ENCODE data around the gene STX18.
"Not testable (repeated sequence)": the region's sequence is repeated elsewhere in the genome, so short reads cannot be mapped to it uniquely, and the experiment has no call there.

The STX18 gene

DNA sequence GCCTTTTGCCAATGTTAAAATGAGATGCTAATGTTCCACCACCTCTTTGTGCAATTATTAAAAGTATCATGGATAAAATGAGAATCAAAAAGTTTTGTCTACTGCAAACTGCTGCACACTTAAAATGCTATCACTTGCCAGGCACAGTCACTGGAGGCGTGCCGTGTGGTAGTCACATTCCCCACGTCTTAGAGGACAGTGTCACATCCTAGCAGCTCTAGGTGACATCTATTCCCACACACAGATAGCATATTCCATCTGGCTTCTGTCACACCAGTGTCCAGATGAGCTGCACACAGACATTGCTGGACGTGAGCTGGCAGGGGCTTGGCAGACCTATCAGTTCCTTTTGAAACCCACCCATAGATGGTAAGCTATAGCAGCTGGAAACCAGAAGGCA is 107.9 kb downstream of the STX18 start:
- DNase-seq: no peak

DNA sequence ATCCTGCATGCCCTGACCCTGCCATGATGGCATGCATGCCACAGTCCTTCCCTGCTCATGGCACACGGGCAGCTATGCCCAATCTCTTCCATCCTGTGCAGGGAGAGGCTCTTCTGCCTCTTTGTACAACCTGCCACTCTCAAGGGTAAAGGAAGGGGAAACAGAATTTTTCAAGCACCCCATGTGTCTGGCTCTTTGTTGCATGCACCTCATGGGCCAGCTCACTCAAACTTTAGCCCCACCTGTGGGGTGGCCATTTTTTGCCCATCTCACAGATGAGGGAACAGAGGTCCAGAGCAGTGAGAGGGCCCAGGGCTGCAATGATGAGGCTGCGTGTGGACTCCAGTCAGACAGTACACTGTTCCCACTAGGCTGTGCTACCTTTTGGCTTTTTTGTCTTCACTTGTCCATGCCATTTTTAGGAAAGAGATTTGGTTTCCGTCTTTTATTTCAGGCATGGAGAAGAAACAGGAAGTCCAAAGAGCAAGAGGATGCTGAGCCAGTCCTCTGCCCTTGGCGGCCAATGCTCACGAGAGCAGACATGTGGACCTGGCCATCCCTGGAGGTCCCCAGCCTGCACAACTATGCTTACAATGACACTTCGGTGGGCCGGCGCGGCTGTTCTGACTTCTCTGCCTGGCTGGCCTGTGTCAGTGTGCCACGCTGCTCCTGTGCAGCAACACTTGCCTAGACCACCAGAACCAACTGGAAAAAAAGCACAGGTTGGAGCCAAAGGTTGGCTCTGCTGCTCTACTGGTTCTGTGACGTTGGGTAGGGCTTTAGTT is 109.3 kb downstream of the STX18 start:
- no peak for DNase-seq

DNA sequence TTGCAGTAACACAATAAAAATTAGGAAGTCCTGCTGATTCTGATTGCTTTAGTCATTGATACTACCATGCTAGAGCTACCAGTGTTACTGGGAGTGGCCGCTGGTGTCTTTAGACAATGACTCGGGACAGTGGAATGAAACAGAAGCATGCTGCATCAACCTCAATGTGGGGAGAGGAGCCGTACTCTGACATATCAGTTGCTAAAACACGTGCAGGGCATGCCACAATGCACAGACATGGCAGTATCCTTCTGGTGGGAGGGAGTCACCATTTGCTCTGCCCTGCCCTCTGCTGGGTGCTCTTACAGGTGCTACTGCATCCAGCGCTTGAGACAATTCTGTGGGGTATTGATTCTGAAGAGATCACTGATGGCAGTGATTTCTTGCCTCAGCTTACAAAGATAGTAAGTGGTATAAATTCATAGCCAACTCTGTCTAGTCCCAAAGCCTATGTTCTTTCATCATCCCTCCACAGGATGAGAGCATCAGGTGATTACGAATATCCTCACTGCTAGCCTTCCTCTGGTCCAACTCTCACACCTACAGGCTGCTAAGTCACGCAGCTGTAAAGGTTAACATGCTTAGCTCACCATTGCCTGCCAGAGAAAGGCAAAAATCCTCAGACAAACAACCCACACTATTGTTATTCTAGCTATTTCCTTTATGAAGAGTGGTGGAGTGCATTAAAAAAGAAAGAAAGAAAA is 111.2 kb downstream of the STX18 start:
- DNase-seq: peak; percentile 92

DNA sequence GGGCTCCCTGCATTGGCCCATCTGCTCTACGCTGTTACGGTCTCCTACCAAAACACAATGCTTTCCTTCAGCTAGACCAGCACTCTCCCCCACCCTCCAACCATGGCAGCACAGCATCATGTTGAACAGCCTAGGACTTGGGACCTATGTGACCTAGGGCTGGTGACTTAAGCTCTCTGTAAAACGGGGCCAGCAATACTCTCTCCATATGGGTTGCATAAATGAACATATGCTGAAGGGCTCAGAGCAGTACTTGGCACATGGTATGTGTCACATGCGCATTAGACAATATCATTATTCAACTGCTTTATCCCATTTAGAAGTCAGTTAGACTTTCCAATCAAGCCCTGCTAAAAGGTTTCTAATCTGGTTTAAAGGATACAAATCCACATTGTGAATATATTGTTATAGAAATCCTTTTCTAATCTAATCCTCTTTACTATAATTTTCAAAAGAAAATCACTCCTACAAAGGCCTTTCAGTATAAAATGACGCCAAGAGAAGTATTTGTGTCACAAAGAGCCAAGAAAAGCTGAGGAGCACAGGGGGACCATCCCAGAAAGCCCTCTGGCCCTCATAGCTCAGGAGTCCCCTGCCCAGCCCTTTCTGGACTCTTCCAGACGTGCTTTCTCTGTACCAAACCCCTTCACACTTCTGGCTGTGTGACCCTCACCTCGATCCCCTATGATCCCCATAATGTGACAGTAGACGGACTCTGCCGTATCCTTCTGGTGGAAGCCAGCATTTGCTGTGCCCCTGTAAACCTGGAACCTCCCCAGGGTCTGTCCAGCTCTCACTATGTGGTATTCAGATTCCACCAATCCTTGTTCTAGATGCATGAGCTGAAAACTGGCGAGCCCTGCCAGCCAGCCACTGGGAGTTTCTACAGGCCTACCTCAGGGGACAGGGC is 112.6 kb downstream of the STX18 start:
- DNase-seq: no peak

DNA sequence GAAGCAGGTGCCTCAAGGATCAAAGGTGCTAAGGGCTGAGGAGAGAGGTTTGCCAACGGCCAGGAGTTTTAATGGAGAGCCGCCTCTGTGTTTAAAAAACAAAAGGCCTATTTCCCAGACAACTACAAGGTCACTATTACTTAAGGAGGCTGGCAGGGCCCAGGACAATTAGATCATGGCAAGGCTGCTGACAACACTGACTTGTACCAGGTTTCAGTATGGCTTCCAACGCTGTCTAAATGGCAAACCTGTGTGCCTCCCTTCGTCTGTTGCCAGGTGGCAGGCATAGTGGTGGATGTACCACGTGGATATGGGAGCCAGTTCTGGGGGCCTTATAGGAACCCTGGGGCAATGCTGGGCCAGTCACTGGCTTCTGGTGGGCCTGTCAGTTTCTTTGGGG is 114.0 kb downstream of the STX18 start:
- DNase-seq: no peak

DNA sequence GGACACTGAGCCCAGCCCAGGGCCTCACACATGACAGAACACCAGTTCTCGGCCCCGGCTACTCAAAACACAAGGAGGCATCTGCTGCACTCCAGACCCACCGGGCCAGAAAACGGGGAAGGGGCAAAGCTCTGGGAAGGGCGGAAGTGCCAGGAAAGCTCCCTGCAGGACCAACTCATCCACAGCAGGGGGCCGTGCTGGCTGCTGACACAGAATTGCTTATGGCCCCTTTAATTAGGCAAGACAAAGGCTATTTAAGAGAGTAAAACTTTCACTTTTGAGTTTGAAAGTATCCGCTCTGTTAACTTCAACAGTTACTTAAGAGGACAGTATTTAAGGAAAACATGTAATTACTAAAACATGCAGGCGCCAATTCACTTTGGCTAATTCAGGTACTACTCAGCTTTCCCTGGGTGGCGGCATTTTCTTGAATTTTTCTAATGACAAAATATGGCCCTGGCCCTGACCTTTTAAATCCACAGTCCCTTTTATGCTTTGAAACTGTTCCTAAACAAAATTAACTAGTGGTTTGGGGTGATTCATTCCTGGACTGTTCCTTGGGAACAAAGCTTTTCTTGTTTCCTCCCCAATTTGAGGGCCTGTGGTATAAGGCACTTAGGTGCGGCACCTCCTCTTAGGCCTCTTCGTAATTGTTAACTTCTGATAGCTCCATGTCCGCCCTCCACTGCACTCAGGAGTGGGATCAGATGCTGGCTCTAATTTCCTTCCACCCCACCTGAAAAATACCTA is 114.6 kb downstream of the STX18 start:
- no peak for DNase-seq

DNA sequence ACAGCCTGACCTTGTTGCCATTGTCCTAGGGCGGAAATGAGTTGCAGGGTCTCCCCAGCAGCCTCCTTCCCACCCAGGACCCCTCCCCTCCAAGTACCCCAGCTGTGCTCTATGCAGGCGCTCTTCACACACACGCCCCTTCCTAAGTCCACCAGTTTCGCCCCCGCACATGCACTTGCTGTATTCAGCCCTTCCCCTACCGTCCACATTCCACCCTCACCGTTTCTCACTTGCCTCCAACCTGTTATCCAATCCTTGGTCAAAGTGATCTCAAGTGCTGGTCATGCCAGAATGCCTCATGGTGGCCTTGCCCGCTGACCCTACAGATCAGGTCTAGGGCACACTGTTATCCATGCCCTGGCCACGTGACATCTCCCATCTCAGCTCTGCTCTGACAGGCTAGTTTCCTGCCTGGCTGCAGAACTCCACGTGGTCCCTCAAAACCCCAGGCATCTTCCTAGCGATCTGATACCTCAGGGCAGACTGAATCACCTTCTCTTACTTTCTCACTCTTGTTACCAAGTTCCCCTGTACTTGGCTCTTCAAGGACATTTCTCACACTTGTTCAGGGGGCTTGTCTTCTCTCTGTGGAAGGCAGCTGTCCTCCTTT is 115.2 kb downstream of the STX18 start:
- no peak for DNase-seq

DNA sequence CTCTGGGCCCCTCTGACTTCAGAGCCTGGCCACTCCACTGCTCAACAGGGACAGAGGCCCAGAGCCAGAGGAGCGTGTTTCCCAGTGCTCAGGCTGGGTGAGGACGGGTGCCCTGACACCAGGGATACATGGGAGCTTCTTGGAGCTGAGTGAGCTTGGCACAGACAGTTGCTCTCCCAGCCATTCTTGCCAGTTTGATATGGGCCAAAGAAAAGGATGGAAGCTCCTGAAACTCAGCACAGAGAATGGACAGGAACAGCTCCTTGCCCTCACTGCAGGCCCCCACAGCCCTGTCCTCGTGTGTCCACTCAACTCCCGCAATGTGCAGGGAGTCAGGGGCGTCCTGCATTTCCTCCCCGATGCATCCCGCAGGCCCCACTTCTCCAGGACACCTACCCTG is 116.2 kb downstream of the STX18 start:
- DNase-seq: no peak

DNA sequence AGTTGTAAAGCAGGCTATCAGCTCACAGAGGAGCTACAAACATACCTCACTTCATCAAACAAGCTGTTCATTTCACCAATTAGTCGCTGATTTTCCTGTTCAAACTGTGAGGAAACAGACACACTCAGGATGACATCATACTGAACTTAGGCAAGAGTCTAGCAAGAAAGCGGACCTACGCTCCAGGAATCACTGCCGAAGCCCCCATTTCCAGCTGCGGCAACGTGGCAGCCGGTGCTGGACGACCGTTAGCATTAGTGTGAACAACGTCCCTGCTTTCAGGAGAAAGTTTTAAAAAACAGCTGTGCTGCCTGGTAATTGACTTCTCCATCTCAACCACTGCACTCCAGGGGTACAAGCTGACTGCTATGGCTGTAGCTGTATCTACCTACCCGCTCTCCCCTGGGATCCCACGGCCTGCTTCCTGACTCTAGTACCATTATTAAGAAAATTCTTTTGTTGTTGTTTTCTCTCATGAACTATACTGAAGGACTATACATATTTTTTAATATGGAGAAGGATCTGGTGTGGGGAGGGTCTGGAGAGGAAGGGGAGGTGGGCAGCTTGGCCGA is 116.6 kb downstream of the STX18 start:
- no peak for DNase-seq

DNA sequence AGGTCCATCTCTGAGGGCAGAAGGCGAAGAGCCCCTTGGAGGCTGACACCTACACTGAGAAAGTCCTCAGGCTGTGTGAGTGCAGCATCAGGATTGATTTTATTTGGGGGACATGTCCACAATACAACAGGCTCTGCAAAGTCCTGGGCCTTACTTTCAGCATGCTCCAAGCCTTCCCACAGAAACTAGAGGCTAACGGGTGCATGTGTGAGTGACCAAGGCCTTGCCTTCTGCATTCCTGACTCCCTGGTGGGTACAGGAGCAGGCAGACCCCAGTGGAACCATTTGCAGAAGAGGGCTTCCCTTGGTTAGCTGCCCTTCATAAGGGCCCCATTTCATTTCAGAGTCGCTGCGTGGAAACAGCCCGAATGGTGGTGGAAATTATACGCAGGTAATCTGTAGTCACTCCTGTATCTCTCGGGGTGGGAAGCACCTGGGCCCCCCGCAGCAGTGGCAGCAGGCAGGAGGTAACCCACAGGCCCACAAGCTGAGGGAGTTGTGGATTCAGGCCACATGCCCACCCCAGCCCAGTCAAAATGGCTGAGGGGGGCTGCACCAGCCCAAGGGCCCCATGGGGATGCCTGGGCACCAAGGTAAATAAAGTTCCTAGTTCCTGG is 117.2 kb downstream of the STX18 start:
- DNase-seq: no peak

DNA sequence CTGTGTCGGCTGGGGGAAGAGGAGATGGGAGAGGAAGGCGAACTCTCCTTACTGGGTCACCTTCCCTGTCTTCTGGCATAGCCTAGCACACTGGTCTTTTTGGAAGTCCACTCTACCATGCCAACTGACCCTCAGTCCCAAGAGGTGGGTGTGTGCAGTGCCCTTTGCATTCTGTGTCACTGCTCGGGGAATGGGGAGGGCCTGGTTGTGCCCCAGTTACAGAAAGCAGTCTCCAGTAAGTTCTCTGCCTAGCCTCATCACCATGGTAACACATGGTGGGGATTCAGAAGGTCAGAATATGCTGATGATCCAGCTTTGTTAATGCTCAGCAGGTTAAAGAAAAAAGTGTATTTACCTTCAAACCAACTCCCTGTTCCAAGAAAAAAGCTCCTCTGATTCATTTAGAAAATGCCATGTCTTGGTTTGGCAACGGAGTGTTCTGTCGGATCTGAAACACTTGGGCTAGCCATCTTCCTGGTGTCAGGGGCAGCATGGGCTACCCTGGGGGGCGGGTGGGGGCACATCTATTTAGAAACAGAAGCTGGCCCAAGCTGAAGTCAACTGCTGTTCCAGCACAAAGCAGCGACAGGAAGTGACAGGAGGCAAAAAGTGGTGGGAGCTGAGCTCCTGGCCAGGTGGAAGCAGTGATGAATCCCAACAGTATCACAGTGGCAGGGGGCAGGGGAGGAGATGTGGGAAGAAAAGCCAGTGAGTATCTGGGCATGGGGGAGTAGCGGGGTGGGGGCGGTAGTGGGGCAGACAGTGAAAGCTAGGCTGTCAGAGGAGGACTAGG is 117.9 kb downstream of the STX18 start:
- no peak for DNase-seq

DNA sequence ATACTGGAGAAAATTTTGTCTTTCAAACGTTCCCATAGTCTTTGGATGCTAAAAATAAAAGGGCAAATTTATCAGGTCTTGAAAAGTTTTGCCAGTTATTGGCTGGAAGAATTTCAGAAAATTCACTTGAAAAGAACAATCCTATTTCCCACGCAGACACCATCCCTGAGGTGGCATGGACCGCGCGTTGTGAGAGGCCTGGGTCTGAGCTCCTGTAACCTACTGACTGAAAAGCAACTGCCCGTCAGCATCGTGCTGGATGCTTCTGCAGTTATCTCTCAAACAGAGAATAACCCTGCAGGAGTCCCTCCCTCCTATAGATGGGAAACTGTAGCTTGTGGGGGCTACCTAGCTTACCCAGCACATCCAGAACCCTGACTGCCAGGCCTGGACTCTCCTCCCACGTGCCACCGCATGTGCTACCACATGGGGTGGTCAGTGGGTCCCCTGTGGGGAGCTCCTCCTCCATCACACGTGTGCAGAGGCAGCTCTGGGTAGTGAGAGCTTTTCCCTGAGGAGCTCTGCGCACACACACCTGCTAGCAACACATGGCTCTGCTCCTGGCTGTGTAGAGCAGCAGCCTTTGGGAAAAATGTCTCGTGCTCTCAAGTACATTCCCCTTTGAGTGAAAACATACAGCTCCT is 118.9 kb downstream of the STX18 start:
- no peak for DNase-seq

DNA sequence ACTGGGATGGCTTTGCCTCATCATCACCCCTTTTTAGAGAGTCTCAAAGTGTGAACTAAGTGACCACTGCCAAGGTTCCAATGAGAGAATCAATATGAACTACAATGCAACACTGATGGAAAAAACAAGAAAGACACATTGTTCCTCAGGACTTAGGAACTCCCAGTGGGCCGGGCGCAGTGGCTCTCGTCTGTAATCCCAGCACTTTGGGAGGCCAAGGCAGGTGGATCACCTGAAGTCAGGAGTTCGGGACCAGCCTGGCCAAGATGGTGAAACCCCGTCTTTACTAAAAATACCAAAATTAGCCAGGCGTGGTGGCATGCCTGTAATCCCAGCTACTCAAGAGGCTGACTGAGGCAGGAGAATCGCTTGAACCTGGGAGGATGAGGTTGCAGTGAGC is 119.7 kb downstream of the STX18 start:
- not testable (repeated sequence) for DNase-seq

DNA sequence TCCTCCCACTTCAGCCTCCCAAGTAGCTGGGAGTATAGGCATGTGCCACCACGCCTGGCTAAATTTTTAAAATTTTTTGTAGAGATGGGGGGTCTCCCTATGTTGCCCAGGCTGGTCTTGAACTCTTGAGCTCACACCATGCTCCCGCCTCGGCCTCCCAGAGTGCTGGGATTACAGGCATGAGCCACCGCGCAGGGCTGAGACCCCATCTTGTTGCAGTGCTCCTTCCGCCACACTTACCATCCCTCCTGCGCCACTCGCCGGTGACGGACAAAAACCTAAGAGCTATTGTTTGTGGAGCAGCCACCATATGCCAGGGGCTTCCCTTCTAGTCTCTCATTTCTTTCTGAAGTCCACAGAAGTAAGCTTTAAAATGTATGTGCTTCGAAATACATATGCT is 120.5 kb downstream of the STX18 start:
- no peak for DNase-seq

DNA sequence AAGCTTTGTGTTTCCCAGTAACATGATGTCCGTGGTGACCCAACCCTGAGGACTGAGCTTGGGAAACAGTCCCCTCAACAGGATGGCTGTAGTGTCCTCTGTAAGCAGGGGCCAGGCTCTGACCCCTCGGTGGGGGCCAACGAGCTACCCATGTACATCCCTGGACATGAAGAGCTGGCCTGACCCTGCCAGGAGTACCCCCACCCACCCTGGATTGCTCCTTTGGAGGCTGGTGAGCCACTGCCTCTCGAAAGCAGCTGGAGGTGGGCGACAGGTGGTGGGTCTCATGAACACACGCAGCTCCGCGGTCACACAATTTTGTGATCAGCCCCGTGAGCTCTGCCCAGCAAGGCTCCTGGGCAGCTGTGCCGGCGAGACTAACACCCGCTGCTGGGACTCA is 121.4 kb downstream of the STX18 start:
- DNase-seq: no peak

DNA sequence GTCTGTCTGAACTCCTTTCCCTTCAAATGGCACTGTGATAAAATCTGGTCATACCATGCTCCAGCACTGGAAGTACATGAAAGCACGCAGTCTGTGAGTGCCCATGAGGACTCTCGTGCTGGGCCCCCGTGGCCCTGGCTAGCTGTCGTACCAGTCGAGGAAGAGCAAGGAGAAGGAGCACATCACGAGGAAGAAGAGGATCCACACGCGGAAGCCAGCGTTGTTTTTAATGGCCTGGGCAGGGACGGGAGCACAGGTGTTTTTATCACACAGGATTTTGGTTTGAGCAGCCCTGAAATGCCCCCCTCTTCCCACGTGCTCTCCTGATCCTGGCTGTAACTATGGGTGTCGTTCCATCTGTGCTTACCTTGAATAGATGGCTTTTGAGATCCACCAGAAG is 122.0 kb downstream of the STX18 start:
- DNase-seq: no peak

DNA sequence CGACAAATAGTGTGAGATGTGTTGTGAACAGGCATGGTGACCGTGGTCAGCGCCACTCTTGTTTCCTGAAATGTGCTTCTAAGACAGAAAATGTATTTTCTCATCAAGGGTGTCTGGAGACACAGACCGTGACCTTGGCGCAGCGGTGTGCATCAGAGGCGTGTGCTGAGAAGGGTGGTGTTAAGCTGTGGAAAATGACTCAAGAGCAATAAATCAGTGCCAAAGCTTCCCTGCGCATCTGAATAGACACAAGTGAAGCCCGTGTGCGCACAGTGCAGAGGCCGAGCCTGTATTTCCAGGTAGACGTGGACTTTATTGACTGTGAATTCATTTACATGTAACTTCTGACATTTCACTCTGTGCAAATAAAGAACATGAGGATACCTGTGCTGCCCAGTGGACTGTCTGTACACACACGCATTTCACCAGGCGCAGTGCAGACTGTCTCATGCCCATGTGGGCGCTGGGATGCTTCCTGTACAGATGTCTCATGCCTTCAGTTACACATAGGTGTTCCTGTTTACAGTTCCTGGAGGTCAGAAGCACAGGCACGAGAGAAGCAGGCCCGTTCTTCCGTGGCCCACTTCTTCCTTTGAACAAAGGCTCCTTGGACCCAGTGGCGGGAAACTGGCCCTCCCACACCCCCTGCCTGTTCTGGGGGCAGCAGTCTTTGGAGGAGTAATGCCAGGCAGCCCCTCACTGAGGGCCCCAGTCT is 123.0 kb downstream of the STX18 start:
- DNase-seq: no peak

DNA sequence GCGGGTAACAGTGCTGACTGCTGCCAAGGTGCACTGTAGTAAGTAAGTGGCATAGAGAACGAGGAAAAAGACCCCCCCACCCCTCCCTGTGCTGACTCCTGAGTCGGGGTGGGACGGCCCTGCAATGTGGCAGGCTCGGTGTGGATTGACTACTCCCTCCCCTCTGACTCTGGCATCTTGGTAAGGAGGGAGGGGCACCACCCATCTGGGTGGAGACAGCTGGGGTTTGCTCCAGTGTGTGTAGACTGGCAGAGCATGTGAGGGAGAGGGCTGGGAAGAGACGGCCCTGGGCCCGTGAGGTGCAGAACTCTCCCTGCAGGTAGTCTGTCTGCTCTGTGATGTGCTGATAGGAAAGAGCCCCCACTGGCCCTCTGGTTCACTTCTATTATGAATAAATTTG is 124.0 kb downstream of the STX18 start:
- DNase-seq: no peak

DNA sequence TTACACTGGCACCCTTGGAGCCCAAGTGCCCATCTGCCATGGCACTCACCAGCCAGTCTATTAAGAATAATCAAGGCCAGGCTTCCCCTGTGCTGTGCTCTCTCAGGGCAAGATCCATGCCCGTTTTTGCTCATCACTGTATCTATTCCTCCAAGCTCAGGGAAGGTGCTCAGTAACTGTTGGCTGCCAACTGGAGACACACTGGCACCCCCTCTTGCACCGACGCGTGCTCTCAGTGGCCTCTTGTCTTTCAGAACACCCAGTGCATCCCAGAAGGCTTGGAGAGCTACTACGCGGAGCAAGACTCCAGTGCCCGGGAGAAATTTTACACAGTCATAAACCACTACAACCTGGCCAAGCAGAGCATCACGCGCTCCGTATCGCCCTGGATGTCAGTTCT is 124.9 kb downstream of the STX18 start:
- no peak for DNase-seq

Data from hematopoietic multipotent progenitor cell treated with erythropoietin and hydrocortisone succinate and interleukin-3 and kit ligand, for 8 days (in vitro differentiated cells).